ENCODE measurements around the gene PDE4B.

Gene PDE4B

GRCh38 chr1:66350001-66350547, 557.4 kb downstream of the PDE4B start:
- no peak for DNase-seq

GRCh38 chr1:66351478-66351877, 558.8 kb downstream of the PDE4B start:
- DNase-seq = no peak

GRCh38 chr1:66351913-66352312, 559.2 kb downstream of the PDE4B start:
- DNase-seq = no peak

- DNase-seq = no peak
Observed at GRCh38 chr1:66352792-66353191, 560.1 kb downstream of the PDE4B start.

GRCh38 chr1:66353257-66353656, 560.6 kb downstream of the PDE4B start:
- no peak for DNase-seq

GRCh38 chr1:66354311-66355201, 561.9 kb downstream of the PDE4B start:
- no peak for DNase-seq

- no peak for DNase-seq
Observed at GRCh38 chr1:66355756-66356155, 563.1 kb downstream of the PDE4B start.

- no peak for DNase-seq
Observed at GRCh38 chr1:66356605-66357004, 563.9 kb downstream of the PDE4B start.

GRCh38 chr1:66357021-66357420, 564.3 kb downstream of the PDE4B start:
- DNase-seq = no peak

GRCh38 chr1:66357478-66358197, 564.9 kb downstream of the PDE4B start:
- no peak for DNase-seq

GRCh38 chr1:66359269-66359668, 566.6 kb downstream of the PDE4B start:
- no peak for DNase-seq

- DNase-seq = no peak
Observed at GRCh38 chr1:66359815-66360214, 567.1 kb downstream of the PDE4B start.

GRCh38 chr1:66360285-66360724, 567.6 kb downstream of the PDE4B start:
- peak; percentile 43 for DNase-seq

GRCh38 chr1:66364578-66365391, 572.1 kb downstream of the PDE4B start:
- no peak for DNase-seq

GRCh38 chr1:66365635-66366034, 572.9 kb downstream of the PDE4B start:
- DNase-seq = no peak

- no peak for DNase-seq
Observed at GRCh38 chr1:66366634-66367033, 573.9 kb downstream of the PDE4B start.

- DNase-seq = no peak
Observed at GRCh38 chr1:66367369-66367768, 574.7 kb downstream of the PDE4B start.

- no peak for DNase-seq
Observed at GRCh38 chr1:66368261-66368660, 575.6 kb downstream of the PDE4B start.

GRCh38 chr1:66370462-66370971, 577.8 kb downstream of the PDE4B start:
- DNase-seq = no peak

- DNase-seq = no peak
Observed at GRCh38 chr1:66371233-66372005, 578.7 kb downstream of the PDE4B start.

GRCh38 chr1:66372522-66373101, 579.9 kb downstream of the PDE4B start:
- DNase-seq = no peak
